K562 (cell line): Measurements from ENCODE around the gene POLR3G. TPM values are rescaled to one million over a fixed set of nuclear protein-coding genes. Genes with fewer than 3 reads are reported as not detected.

Experiments used
- ATAC-seq: fragments of 200-7000 bp; cut with Tn5 transposase; 3 replicates; pipeline ENCODE4 v1.9.1; 2020; ENCODE audit warnings: moderate library complexity
- BruUV-seq: library from RNA; stranded (reverse); fragments of 400-500 nt; replicated peaks from 2 replicates; lab custom pipeline; 2021; lab: Mats Ljungman, UMichigan
- CTCF ChIA-PET: fragments of 300-600 bp; formaldehyde crosslinking; extraction: SDS; loops from one replicate; lab custom pipeline; 2021; ENCODE audit warnings: low intra/inter-chr PET ratio; lab: Yijun Ruan, JAX
- POLR2A ChIA-PET: fragments of 300-600, 350-650 bp; sonication (Branson Sonifier 250); formaldehyde crosslinking; extraction: SDS; loops from one replicate; lab custom pipeline; 2021; ENCODE audit warnings: antibody characterized with exemption, inconsistent platforms; lab: Yijun Ruan, JAX
- DNase-seq, 4 experiments: peaks; one replicate each; pipeline versions ENCODE4 v3.0.0 to v3.0.0-alpha.2; 2011 to 2018; ENCODE audit warnings: low spot score in 3 of 4, mixed read lengths in 3 of 4; ENCODE audit errors: extremely low read depth in 1 of 4
- FAIRE-seq: peaks from 2 replicates; lab custom pipeline; 2011; peaks lifted over from hg19 to GRCh38; lab: Jason Lieb, UNC
- H2AFZ ChIP-seq: 2 replicates; pipeline ENCODE4 v1.6.0; 2011; ENCODE audit warnings: low read depth, low read length, control low read depth, inconsistent platforms
- H3K27ac ChIP-seq: fragments of 200-600 bp; 3 replicates; pipeline ENCODE4 v1.8.0; 2011; ENCODE audit warnings: low read depth, mild to moderate bottlenecking, control low read depth, inconsistent platforms, low read length, moderate library complexity, mixed read lengths; ENCODE audit errors: extremely low read depth
- H3K27me3 ChIP-seq, 2 experiments: fragments of 300-600 bp in 1 of 2; 2 replicates in 1 of 2; 3 replicates in 1 of 2; pipeline versions ENCODE4 v1.6.0 to v1.8.0; 2011; ENCODE audit warnings: inconsistent platforms in 2 of 2, low read length in 2 of 2, mild to moderate bottlenecking in 1 of 2, mixed read lengths in 1 of 2, moderate library complexity in 1 of 2; ENCODE audit not compliant: control insufficient read depth in 2 of 2, insufficient read depth in 2 of 2
- H3K36me3 ChIP-seq: fragments of 300-600 bp; 3 replicates; pipeline ENCODE4 v1.8.0; 2011; ENCODE audit warnings: mild to moderate bottlenecking, low read length, inconsistent platforms; ENCODE audit not compliant: control insufficient read depth, insufficient read depth
- H3K4me1 ChIP-seq, 2 experiments: fragments of 200-600 bp in 1 of 2; replicated peaks in 1 of 2; 2 replicates in 1 of 2; 3 replicates in 1 of 2; pipeline versions ENCODE4 v1.5.1 to v1.8.0; 2011; ENCODE audit warnings: inconsistent platforms in 2 of 2, low read length in 2 of 2, mild to moderate bottlenecking in 1 of 2, mixed read lengths in 1 of 2, moderate library complexity in 1 of 2; ENCODE audit not compliant: control insufficient read depth in 2 of 2, insufficient read depth in 2 of 2
- H3K4me2 ChIP-seq: 2 replicates; pipeline ENCODE4 v1.6.1; 2011; ENCODE audit warnings: low read length, control low read depth, inconsistent platforms, mixed read lengths; ENCODE audit not compliant: insufficient read depth
- H3K4me3 ChIP-seq: fragments of 200-600 bp; sonication (generic), shearing (Covaris generic); 2 replicates; pipeline ENCODE4 v1.5.1; 2016; ENCODE audit warnings: control low read depth, inconsistent platforms
- H3K79me2 ChIP-seq: fragments of 200-600 bp; 3 replicates; pipeline ENCODE4 v1.8.0; 2011; ENCODE audit warnings: low read length, inconsistent platforms; ENCODE audit not compliant: control insufficient read depth, insufficient read depth
- H3K9ac ChIP-seq, 2 experiments: 2 replicates each; pipeline versions ENCODE4 v1.6.0 to v1.6.1; 2011; ENCODE audit warnings: low read depth in 2 of 2, low read length in 2 of 2, control low read depth in 1 of 2, inconsistent platforms in 1 of 2, mild to moderate bottlenecking in 1 of 2, mixed read lengths in 1 of 2; ENCODE audit not compliant: insufficient read depth in 1 of 2
- H3K9me1 ChIP-seq: one replicate; pipeline ENCODE4 v1.6.0; 2011; ENCODE audit warnings: inconsistent platforms, mild to moderate bottlenecking, low read length, moderate library complexity; ENCODE audit not compliant: control insufficient read depth, insufficient read depth
- H3K9me3 ChIP-seq: replicated peaks from 2 replicates; pipeline ENCODE4 v1.5.1; 2011; ENCODE audit warnings: low read depth, low read length, inconsistent platforms; ENCODE audit not compliant: control insufficient read depth, insufficient read depth
- H4K20me1 ChIP-seq: replicated peaks from 2 replicates; pipeline ENCODE4 v1.6.1; 2011; ENCODE audit warnings: low read length, inconsistent platforms, mixed read lengths; ENCODE audit not compliant: control insufficient read depth, insufficient read depth
- CEBPB ChIP-seq: fragments of 450-650 bp; IDR thresholded peaks from 2 replicates; pipeline ENCODE4 v1.6.1; 2016; ENCODE audit warnings: missing genetic modification characterization, missing compliant biosample characterization
- EP400 ChIP-seq: fragments of 450-650 bp; IDR thresholded peaks from 2 replicates; pipeline ENCODE4 v1.6.1; 2017; ENCODE audit warnings: antibody characterized with exemption, mild to moderate bottlenecking, moderate library complexity
- WGBS: fragments of 100-300 bp; shearing (Covaris generic); methylation state at CpG from one replicate; pipeline ENCODE4 v1.1.6; 2016; ENCODE audit warnings: low coverage, mixed read lengths; ENCODE audit not compliant: insufficient coverage; ENCODE audit errors: missing lambda C conversion rate; 5-methylcytosine and 5-hydroxymethylcytosine counted together
- in situ Hi-C: fragments of 300-500 bp; cut with MboI; formaldehyde crosslinking; loops from 4 replicates; pipeline ENCODE4 v1.15.0; 2018; ENCODE audit warnings: inconsistent platforms, mixed read lengths
- intact Hi-C: fragments of 100-400 bp; cut with micrococcal nuclease; formaldehyde crosslinking; loops from 2 replicates; pipeline ENCODE4 v1.14.2; 2022
- polyA plus RNA-seq, 8 experiments: library from polyadenylated mRNA; depleted of rRNA in 4 of 8; stranded (reverse) in 5 of 8; unstranded in 3 of 8; fragments of >200 nt; fragmentation: Nextera tagmentation in 2 of 8; fragmentation: Illumina TruSeq in 1 of 8; extraction: Ambion mirVana in 2 of 8; extraction: Trizol in 1 of 8; gene quantifications; 2 replicates each; pipeline versions ENCODE4 v1.2.1 to v1.2.3, GENCODE V29; 2011 to 2014; ENCODE audit warnings: inconsistent platforms in 1 of 8, missing spikeins in 1 of 8
- total RNA-seq, 7 experiments: library from RNA; depleted of rRNA in 6 of 7; stranded (reverse); fragments of >200 nt in 6 of 7; fragmentation: Illumina TruSeq in 2 of 7; extraction: Trizol in 2 of 7; gene quantifications; 2 replicates each; pipeline versions ENCODE4 v1.2.1 to v1.2.3, GENCODE V29; 2011 to 2021; ENCODE audit warnings: low replicate concordance in 1 of 7
- TF ChIP-seq, protein P1 (sequence below): sonication (generic); formaldehyde crosslinking; IDR thresholded peaks from 2 replicates; pipeline ENCODE4 v1.8.1; 2023; ENCODE audit warnings: mild to moderate bottlenecking, missing genetic modification reagents

The POLR3G gene
- total and polyA plus RNA-seq, 9 of the 15 experiments (the other 6 are each of a cell fraction or from before 2014, with no cell fraction given): 39.0 to 111 (median 59.0) TPM

DNA sequence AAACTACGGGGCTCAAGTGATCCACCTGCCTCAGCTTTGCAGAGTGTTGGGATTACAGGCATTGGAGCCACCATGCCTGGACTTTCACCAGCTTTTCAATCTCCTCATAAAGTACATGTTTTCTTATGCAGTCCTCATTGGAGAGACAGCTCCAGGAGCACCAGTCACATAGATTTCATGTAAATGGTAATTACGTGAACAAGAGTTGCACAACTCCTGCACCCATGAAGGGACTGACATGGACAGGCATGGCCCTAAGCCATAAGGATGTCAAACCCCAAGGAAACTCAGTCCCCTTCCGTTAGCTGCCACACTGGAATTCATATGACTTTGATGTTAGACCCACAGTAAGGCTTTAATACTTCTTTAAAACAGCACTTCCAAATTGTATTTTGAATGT lies 76.3 kb downstream of the POLR3G start:
- ChIA-PET CTCF (no interaction called here), POLR2A (interaction anchor here (0.6 kb wide), 1 partner anchor 12 kb away, joined by 3 read pairs; no protein-coding TSS in a partner anchor)
- DNase-seq (no peak), FAIRE-seq (no peak)
- no TSS peak for BruUV-seq
- Histone ChIP-seq H3K9ac (no peak overlapping the region), H3K27me3 (no peaks in the 10 kb centered on the region), H3K27ac (no peak overlapping the region), H4K20me1 (no peaks in the 10 kb centered on the region), H3K9me1 (no peaks in the 10 kb centered on the region), H3K4me2 (no peak overlapping the region), H3K4me1 (peaks cover 3 to 11% of the 10 kb centered on the region in 2 experiments; a peak in 4 of 5 replicates)
- in situ Hi-C loops: no loop called here
- WGBS: 87% methylated on average over 3 of the region's 3 CpGs
- peak; percentile 57 for TF ChIP-seq CEBPB (tag)
- TF ChIP-seq EP400: no peak
- TF ChIP-seq, protein P1, sequence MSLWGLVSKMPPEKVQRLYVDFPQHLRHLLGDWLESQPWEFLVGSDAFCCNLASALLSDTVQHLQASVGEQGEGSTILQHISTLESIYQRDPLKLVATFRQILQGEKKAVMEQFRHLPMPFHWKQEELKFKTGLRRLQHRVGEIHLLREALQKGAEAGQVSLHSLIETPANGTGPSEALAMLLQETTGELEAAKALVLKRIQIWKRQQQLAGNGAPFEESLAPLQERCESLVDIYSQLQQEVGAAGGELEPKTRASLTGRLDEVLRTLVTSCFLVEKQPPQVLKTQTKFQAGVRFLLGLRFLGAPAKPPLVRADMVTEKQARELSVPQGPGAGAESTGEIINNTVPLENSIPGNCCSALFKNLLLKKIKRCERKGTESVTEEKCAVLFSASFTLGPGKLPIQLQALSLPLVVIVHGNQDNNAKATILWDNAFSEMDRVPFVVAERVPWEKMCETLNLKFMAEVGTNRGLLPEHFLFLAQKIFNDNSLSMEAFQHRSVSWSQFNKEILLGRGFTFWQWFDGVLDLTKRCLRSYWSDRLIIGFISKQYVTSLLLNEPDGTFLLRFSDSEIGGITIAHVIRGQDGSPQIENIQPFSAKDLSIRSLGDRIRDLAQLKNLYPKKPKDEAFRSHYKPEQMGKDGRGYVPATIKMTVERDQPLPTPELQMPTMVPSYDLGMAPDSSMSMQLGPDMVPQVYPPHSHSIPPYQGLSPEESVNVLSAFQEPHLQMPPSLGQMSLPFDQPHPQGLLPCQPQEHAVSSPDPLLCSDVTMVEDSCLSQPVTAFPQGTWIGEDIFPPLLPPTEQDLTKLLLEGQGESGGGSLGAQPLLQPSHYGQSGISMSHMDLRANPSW (CRISPR knock-in tag): no peak
- TF ChIP-seq, all 486 proteins: peak for 1
- intact Hi-C loops: no loop called here
- H3K36me3 ChIP-seq: no peaks in the 10 kb centered on the region
- H3K79me2 ChIP-seq: no peaks in the 10 kb centered on the region
- no peak for ATAC-seq
- no peaks in the 10 kb centered on the region for H3K9me3 ChIP-seq
- H3K4me3 ChIP-seq: no peak overlapping the region
- no peak overlapping the region for H2AFZ ChIP-seq
